Cardiac ventricle fibroblast (primary cell): Measurements from ENCODE around the gene ZMIZ1. TPM values are rescaled to one million over a fixed set of nuclear protein-coding genes. Genes with fewer than 3 reads are reported as not detected.

Source experiments
- total RNA-seq: library from RNA; depleted of rRNA; stranded (reverse); fragments of >200 nt; gene quantifications from 2 replicates; pipeline ENCODE4 v1.2.3, GENCODE V29; 2015

Gene ZMIZ1, protein sequence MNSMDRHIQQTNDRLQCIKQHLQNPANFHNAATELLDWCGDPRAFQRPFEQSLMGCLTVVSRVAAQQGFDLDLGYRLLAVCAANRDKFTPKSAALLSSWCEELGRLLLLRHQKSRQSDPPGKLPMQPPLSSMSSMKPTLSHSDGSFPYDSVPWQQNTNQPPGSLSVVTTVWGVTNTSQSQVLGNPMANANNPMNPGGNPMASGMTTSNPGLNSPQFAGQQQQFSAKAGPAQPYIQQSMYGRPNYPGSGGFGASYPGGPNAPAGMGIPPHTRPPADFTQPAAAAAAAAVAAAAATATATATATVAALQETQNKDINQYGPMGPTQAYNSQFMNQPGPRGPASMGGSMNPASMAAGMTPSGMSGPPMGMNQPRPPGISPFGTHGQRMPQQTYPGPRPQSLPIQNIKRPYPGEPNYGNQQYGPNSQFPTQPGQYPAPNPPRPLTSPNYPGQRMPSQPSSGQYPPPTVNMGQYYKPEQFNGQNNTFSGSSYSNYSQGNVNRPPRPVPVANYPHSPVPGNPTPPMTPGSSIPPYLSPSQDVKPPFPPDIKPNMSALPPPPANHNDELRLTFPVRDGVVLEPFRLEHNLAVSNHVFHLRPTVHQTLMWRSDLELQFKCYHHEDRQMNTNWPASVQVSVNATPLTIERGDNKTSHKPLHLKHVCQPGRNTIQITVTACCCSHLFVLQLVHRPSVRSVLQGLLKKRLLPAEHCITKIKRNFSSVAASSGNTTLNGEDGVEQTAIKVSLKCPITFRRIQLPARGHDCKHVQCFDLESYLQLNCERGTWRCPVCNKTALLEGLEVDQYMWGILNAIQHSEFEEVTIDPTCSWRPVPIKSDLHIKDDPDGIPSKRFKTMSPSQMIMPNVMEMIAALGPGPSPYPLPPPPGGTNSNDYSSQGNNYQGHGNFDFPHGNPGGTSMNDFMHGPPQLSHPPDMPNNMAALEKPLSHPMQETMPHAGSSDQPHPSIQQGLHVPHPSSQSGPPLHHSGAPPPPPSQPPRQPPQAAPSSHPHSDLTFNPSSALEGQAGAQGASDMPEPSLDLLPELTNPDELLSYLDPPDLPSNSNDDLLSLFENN
- total RNA-seq, result 42.6 and 44.5 TPM in 2 replicates

DNA sequence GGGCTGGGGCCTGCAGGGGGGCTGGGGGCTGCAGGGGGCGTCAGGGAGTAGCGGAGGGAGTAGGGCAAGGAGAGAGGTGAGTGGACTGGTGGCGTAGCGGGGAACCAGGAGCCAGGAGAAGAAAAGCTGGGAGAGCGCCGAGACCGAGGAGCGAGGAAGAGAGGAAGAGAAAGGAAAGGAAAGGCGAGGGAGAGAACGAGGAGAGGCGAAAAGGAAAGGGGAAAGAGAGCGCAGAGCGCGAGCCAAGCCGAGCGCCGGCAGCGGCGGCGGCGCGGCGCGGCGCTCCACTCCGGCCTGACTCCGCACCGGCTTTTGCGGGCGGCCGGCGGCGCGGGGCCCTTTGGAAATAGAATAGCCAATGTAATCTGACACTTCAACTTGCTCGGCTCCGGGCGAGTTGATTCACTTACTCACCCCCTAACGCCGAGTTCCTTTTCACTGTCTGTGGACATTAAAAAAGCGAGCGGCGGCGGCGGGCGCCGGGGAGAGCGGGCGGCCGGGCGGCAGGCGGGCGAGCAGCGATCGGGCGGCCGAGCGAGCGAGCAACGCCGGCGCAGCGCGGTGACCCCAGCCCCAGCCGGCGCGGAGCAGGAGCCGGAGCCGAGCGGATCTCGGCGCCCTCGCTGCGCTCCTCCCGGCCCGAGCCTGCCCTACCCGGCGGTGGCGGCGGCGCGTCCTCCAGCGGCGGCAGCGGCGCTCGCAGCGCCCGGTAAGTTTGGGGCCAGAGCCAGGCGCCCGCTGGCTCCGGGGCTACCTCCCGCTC, at the start of gene ZMIZ1:
Gene ZMIZ1 (plus strand): TSS at position 405 of the 763 bp plus-strand sequence. CDS start 132,667 bp downstream, outside the sequence.

DNA sequence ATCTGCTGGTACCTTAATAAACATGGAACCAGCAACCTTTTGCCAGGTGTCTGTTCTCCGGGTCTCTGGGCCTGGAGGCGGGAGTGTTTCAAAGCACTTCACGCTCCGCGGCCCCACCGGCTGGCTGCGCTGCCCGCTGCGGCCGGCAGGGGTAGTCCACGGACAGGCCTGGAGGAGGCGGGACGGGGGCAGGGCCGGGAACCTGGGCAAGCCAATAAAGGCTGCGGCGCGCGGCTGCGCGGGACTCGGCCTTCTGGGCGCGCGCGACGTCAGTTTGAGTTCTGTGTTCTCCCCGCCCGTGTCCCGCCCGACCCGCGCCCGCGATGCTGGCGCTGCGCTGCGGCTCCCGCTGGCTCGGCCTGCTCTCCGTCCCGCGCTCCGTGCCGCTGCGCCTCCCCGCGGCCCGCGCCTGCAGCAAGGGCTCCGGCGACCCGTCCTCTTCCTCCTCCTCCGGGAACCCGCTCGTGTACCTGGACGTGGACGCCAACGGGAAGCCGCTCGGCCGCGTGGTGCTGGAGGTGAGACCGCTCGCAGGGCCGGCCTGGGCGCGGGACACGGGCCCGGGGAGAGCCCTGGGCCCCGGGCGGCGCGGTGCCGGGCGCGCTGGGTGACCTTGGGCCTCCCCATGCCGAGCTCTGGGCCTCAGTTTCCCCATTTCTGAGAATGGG, 278.6 kb downstream of the ZMIZ1 start, which contains the start of gene PPIF:
Gene PPIF (plus strand): TSS at position 244 of the 668 bp plus-strand sequence. CDS start 80 bp downstream, at position 324.

